Measurements from ENCODE around the gene MAP2K2. TPM values are rescaled to one million over a fixed set of nuclear protein-coding genes. Genes with fewer than 3 reads are reported as not detected.

The MAP2K2 gene
- total and polyA plus RNA-seq, 10 donors, result 95.3 to 165 (median 116) TPM

DNA sequence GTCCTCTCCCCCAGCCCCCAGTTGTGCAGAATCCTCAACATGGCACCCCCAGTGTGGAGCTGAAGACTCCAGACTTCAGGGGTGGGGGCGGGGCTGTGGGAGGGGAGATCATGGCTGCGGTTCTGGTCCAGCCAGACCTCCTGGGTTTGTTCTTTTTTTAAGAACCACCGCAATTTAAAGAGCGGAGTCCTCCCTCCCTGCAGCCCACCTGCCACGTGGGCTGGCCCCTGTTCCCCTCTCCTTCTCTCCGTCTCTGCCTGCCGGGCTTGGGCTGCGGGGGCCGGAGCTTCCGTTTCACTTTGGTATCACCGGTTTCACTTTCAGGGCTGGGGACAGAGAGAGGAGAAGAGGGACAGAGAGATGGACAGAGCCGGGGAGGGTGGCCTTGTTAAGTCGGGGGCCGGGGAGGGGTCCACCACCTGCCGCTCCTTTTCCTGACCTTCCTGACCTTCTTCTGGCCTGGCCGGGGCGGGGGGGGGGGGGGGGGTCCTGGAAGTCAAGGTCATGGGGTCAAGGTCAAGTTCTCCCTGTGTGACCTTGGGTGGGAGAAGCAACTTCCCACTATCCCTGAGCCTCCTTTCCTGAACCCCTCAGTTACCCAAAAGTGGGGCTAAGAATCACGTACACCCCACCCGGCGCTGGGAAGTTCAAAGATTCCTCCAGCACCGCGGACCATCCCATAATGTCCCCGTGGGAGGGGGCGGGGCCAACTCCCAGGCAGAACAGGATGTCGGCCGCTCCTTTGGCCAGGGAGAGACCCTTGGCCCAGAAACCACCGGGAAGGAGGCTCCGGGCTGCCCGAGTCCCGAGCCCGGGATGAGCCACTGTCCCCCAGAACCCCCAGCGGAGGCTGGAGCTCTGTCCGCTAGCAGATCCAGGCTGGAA, 45.9 kb downstream of the MAP2K2 start:
- Histone ChIP-seq H3K4me3 (peak overlapping the region; percentile 31 to 75 (median 45)), H3K9me3 (no peaks in the 10 kb centered on the region), H3K27ac (peak overlapping the region; percentile 83 to 95 (median 92)), H3K27me3 (replicated peaks in 1 of 7) (no peaks in the 10 kb centered on the region), H3K4me1 (peaks cover 8 to 70% (median 23%) of the 10 kb centered on the region in 6 donors), H3K36me3 (no peaks in the 10 kb centered on the region)
- peak; percentile 93 for DNase-seq
- TF ChIP-seq POLR2AphosphoS5 (IDR thresholded peaks at IDR 0.05), result peak; percentile 56 to 65 (median 63)
- TF ChIP-seq, protein P1, sequence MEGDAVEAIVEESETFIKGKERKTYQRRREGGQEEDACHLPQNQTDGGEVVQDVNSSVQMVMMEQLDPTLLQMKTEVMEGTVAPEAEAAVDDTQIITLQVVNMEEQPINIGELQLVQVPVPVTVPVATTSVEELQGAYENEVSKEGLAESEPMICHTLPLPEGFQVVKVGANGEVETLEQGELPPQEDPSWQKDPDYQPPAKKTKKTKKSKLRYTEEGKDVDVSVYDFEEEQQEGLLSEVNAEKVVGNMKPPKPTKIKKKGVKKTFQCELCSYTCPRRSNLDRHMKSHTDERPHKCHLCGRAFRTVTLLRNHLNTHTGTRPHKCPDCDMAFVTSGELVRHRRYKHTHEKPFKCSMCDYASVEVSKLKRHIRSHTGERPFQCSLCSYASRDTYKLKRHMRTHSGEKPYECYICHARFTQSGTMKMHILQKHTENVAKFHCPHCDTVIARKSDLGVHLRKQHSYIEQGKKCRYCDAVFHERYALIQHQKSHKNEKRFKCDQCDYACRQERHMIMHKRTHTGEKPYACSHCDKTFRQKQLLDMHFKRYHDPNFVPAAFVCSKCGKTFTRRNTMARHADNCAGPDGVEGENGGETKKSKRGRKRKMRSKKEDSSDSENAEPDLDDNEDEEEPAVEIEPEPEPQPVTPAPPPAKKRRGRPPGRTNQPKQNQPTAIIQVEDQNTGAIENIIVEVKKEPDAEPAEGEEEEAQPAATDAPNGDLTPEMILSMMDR (IDR thresholded peaks at IDR 0.05 in 8 of 11, conservative IDR thresholded peaks at IDR 0.05 in 3 of 11), result no peak
- WGBS, 5 donors, result 2 to 20% (median 12%) methylated on average over 16 to 32 of the region's 33 CpGs
- intact Hi-C loops (cut with DNase I; ENCODE audit: low total_unique reads), result no loop called here

DNA sequence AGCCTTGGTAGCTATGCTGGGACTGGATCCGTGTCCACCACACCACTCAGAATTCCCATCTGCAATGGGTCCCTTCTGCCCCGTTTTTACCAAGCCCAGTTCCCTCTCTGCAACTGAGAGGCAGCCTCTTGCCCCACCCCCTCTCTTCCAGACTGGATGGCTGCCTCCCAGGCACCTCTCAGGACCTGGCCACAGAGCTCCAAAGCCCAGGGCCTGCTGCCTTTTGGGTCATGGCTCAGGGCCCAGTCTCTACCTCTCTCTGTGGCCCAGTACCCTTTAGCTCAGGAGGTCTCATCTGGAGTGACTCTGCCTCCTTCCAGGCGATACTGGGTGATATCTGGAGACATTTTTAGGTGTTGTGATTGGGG, 46.9 kb downstream of the MAP2K2 start:
- H3K36me3 ChIP-seq, result no peaks in the 10 kb centered on the region
- H3K9me3 ChIP-seq, result no peaks in the 10 kb centered on the region
- H3K4me1 ChIP-seq, result peaks cover 8 to 62% (median 20%) of the 10 kb centered on the region in 6 donors
- no peak for DNase-seq
- no peaks in the 10 kb centered on the region for H3K27me3 ChIP-seq (replicated peaks in 1 of 7)
- H3K4me3 ChIP-seq, result peak overlapping the region in 1 of 8 donors; percentile 75
- no peak for TF ChIP-seq POLR2A (IDR thresholded peaks at IDR 0.05)
- TF ChIP-seq POLR2AphosphoS5 (IDR thresholded peaks at IDR 0.05), result no peak
- peak overlapping the region; percentile 13 to 94 (median 92) for H3K27ac ChIP-seq
- intact Hi-C loops (cut with DNase I; ENCODE audit: low total_unique reads), result no loop called here
- 70 to 86% (median 84%) methylated on average over 2 to 3 of the region's 3 CpGs for WGBS, 5 donors

DNA sequence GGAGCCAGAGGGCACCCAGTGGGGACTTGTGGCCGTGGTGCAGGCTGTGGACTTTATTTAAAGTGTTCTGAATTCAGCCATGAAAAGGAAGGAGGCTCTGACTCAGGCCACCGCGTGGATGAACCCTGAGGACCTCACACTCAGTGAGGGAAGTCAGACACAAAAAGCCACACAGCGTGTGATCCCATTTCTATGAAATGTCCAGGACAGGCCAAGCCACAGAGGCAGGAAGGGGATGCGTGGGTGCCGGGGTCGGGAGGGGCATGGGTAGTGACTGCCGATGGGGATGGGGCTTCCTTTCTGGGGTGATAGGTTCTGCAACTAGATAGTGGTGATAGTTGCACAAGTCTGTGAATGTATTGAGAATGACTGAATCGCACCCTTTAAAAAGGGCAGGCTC, 48.5 kb downstream of the MAP2K2 start:
- Histone ChIP-seq H3K9me3 (no peaks in the 10 kb centered on the region), H3K27ac (no peak overlapping the region), H3K36me3 (no peaks in the 10 kb centered on the region), H3K27me3 (replicated peaks in 1 of 7) (no peaks in the 10 kb centered on the region), H3K4me1 (peaks cover 8 to 46% (median 20%) of the 10 kb centered on the region in 6 donors), H3K4me3 (no peak overlapping the region)
- intact Hi-C loops (cut with DNase I; ENCODE audit: low total_unique reads), result no loop called here
- 33 to 55% (median 35%) methylated on average over 9 of the region's 9 CpGs for WGBS, 5 donors
- TF ChIP-seq, protein P1 (IDR thresholded peaks at IDR 0.05 in 8 of 11, conservative IDR thresholded peaks at IDR 0.05 in 3 of 11), result no peak
- no peak for TF ChIP-seq POLR2AphosphoS5 (IDR thresholded peaks at IDR 0.05)
- TF ChIP-seq POLR2A (IDR thresholded peaks at IDR 0.05), result no peak
- DNase-seq, result no peak

GRCh38 chr19:4071610-4072009, 52.3 kb downstream of the MAP2K2 start:
- H3K27ac ChIP-seq, result no peak overlapping the region
- WGBS, 5 donors, result 92 to 99% (median 94%) methylated on average over 3 of the region's 3 CpGs

More at GRCh38 chr19:4071610-4072009, 52.3 kb downstream of the MAP2K2 start:
- no peak for DNase-seq
- Histone ChIP-seq H3K36me3 (no peaks in the 10 kb centered on the region), H3K4me3 (no peak overlapping the region), H3K27me3 (replicated peaks in 1 of 7) (no peaks in the 10 kb centered on the region), H3K9me3 (no peaks in the 10 kb centered on the region), H3K4me1 (peaks cover 14 to 41% (median 26%) of the 10 kb centered on the region in 6 donors)
- TF ChIP-seq, protein P1 (IDR thresholded peaks at IDR 0.05 in 8 of 11, conservative IDR thresholded peaks at IDR 0.05 in 3 of 11), result no peak
- TF ChIP-seq POLR2A (IDR thresholded peaks at IDR 0.05), result no peak
- TF ChIP-seq POLR2AphosphoS5 (IDR thresholded peaks at IDR 0.05), result no peak
- intact Hi-C loops (cut with DNase I; ENCODE audit: low total_unique reads), result no loop called here
